ENCODE measurements around the gene SDF2.
"Not testable (repeated sequence)": the region's sequence is repeated elsewhere in the genome, so short reads cannot be mapped to it uniquely, and the experiment has no call there.

SDF2 gene

GRCh38 chr17:28626818-28627217 lies 34.9 kb downstream of the SDF2 start:
- DNase-seq (ENCODE audit: low spot score) = no peak

GRCh38 chr17:28624148-28624547 lies 37.6 kb downstream of the SDF2 start:
- no peak for DNase-seq (ENCODE audit: low spot score)

GRCh38 chr17:28623696-28624095 lies 38.0 kb downstream of the SDF2 start:
- no peak for DNase-seq (ENCODE audit: low spot score)

- DNase-seq (ENCODE audit: low spot score) = no peak
These were observed 39.5 kb downstream of the SDF2 start for GRCh38 chr17:28622186-28622585.

- no peak for DNase-seq (ENCODE audit: low spot score)
These were observed 41.7 kb downstream of the SDF2 start for GRCh38 chr17:28620010-28620409.

- DNase-seq (ENCODE audit: low spot score) = no peak
These were observed 43.2 kb downstream of the SDF2 start for GRCh38 chr17:28618464-28618863.

- no peak for DNase-seq (ENCODE audit: low spot score)
These were observed 45.4 kb downstream of the SDF2 start for GRCh38 chr17:28616281-28616680.

GRCh38 chr17:28615260-28615940 lies 46.3 kb downstream of the SDF2 start:
- DNase-seq (ENCODE audit: low spot score) = no peak

GRCh38 chr17:28613931-28614381 lies 47.8 kb downstream of the SDF2 start, which contains the start of gene RSKR:
RSKR (minus strand) TSS chr17:28614185; CDS start chr17:28614161, 24 bp downstream.
- DNase-seq (ENCODE audit: low spot score) = no peak

- DNase-seq (ENCODE audit: low spot score) = no peak
These were observed 48.5 kb downstream of the SDF2 start for GRCh38 chr17:28612936-28613872.

- DNase-seq (ENCODE audit: low spot score) = no peak
These were observed 49.2 kb downstream of the SDF2 start for GRCh38 chr17:28612531-28612930.

- no peak for DNase-seq (ENCODE audit: low spot score)
These were observed 51.3 kb downstream of the SDF2 start for GRCh38 chr17:28610376-28610775.

GRCh38 chr17:28604031-28604430 lies 57.7 kb downstream of the SDF2 start:
- DNase-seq (ENCODE audit: low spot score) = not testable (repeated sequence)

- peak; percentile 76 for DNase-seq (ENCODE audit: low spot score)
These were observed 62.2 kb downstream of the SDF2 start for GRCh38 chr17:28599311-28600184.

- peak; percentile 95 for DNase-seq (ENCODE audit: low spot score)
These were observed 62.9 kb downstream of the SDF2 start, which contains the start of gene SPAG5 for GRCh38 chr17:28598799-28599310. SPAG5 (minus strand) TSS chr17:28599025; CDS start chr17:28598946, 79 bp downstream.

- no peak for DNase-seq (ENCODE audit: low spot score)
These were observed 63.3 kb downstream of the SDF2 start for GRCh38 chr17:28598389-28598788.
